Breast epithelium (tissue), 4 donors: Measurements from ENCODE around the gene SEPTIN6. TPM values are rescaled to one million over a fixed set of nuclear protein-coding genes. Genes with fewer than 3 reads are reported as not detected.

Experiments used
- DNase-seq, 2 donors: peaks; one replicate each; pipeline ENCODE4 v3.0.0-alpha.2; 2019; ENCODE audit warnings: low spot score in 2 of 2
- H3K27ac ChIP-seq, 2 donors: fragments of 200-600 bp; sonication (generic) in 1 of 2; one replicate each; pipeline ENCODE4 v1.5.1; 2016 to 2019; ENCODE audit warnings: mild to moderate bottlenecking in 1 of 2
- H3K27me3 ChIP-seq, 2 donors: fragments of 200-600 bp; sonication (generic) in 1 of 2; one replicate each; pipeline versions ENCODE4 v1.5.1 to v1.6.0; 2017 to 2019; ENCODE audit warnings: control low read depth in 1 of 2, mild to moderate bottlenecking in 1 of 2
- H3K36me3 ChIP-seq: fragments of 200-600 bp; one replicate; pipeline ENCODE4 v1.5.1; 2019
- H3K4me1 ChIP-seq, 2 donors: fragments of 200-600 bp; sonication (generic); one replicate each; pipeline ENCODE4 v1.5.1; 2016 to 2019; ENCODE audit warnings: control low read depth in 1 of 2
- H3K4me3 ChIP-seq, 3 donors: fragments of 200-600 bp; sonication (generic); 1 replicate in 2 of 3; 2 replicates in 1 of 3; pipeline ENCODE4 v1.5.1; 2016 to 2019; ENCODE audit warnings: mild to moderate bottlenecking in 3 of 3, moderate library complexity in 2 of 3
- H3K9me3 ChIP-seq, 2 donors: fragments of 200-600 bp; sonication (generic) in 1 of 2; one replicate each; pipeline ENCODE4 v1.5.1; 2016 to 2019; ENCODE audit warnings: control low read depth in 1 of 2
- CTCF ChIP-seq, 3 donors: fragments of 450-650 bp; IDR thresholded peaks; one replicate each; pipeline ENCODE4 v1.5.1; 2016 to 2017; ENCODE audit warnings: antibody characterized with exemption in 3 of 3, mild to moderate bottlenecking in 3 of 3, moderate library complexity in 3 of 3
- POLR2A ChIP-seq: fragments of 450-650 bp; IDR thresholded peaks from one replicate; pipeline ENCODE4 v1.6.1; 2016; ENCODE audit warnings: antibody characterized with exemption, mild to moderate bottlenecking, moderate library complexity
- POLR2AphosphoS5 ChIP-seq, 3 donors: sonication (generic); formaldehyde crosslinking; IDR thresholded peaks; one replicate each; pipeline ENCODE4 v1.6.1; 2017; ENCODE audit warnings: antibody characterized with exemption in 3 of 3
- intact Hi-C: fragments of 100-400 bp; cut with DNase I; formaldehyde crosslinking; loops from one replicate; pipeline ENCODE4 v1.15.1; 2023; ENCODE audit warnings: low total_unique reads
- total RNA-seq, 3 donors: library from RNA; depleted of rRNA; stranded (reverse); fragments of >200 nt; gene quantifications; one replicate each; pipeline ENCODE4 v1.1.0, GENCODE V29; 2016

The SEPTIN6 gene
- total RNA-seq, 3 donors from 2014 or later: 13.1 to 29.2 (median 23.3) TPM

- intact Hi-C loops: no loop called here
- Histone ChIP-seq H3K4me3 (no peak overlapping the region), H3K36me3 (no peaks in the 10 kb centered on the region), H3K27me3 (no peaks in the 10 kb centered on the region), H3K4me1 (no peaks in the 10 kb centered on the region), H3K9me3 (no peaks in the 10 kb centered on the region), H3K27ac (no peak overlapping the region)
- DNase-seq: no peak
- TF ChIP-seq POLR2AphosphoS5 (IDR thresholded peaks at IDR 0.05) (no peak), POLR2A (no peak), CTCF (IDR thresholded peaks at IDR 0.05) (no peak)
These were observed 16.7 kb upstream of the SEPTIN6 start for GRCh38 chrX:119709630-119710029.

GRCh38 chrX:119708936-119709335 lies 16.0 kb upstream of the SEPTIN6 start:
- Histone ChIP-seq H3K27ac (no peak overlapping the region), H3K27me3 (no peaks in the 10 kb centered on the region), H3K4me3 (no peak overlapping the region), H3K36me3 (no peaks in the 10 kb centered on the region), H3K9me3 (no peaks in the 10 kb centered on the region), H3K4me1 (no peaks in the 10 kb centered on the region)
- intact Hi-C loops: no loop called here
- no peak for TF ChIP-seq CTCF (IDR thresholded peaks at IDR 0.05)
- TF ChIP-seq POLR2A: no peak
- TF ChIP-seq POLR2AphosphoS5 (IDR thresholded peaks at IDR 0.05): no peak
- no peak for DNase-seq

GRCh38 chrX:119706616-119707015 lies 13.6 kb upstream of the SEPTIN6 start:
- intact Hi-C loops: no loop called here

GRCh38 chrX:119698845-119699244 lies 5.9 kb upstream of the SEPTIN6 start:
- peak in 1 of 3 donors; percentile 33 for TF ChIP-seq CTCF (IDR thresholded peaks at IDR 0.05)
- TF ChIP-seq POLR2AphosphoS5 (IDR thresholded peaks at IDR 0.05): no peak
- no peak for TF ChIP-seq POLR2A
- intact Hi-C loops: no loop called here

More at GRCh38 chrX:119706616-119707015, 13.6 kb upstream of the SEPTIN6 start:
- Histone ChIP-seq H3K9me3 (no peaks in the 10 kb centered on the region), H3K27me3 (no peaks in the 10 kb centered on the region), H3K36me3 (no peaks in the 10 kb centered on the region), H3K4me1 (no peaks in the 10 kb centered on the region), H3K4me3 (no peak overlapping the region), H3K27ac (no peak overlapping the region)
- TF ChIP-seq POLR2A (no peak), CTCF (IDR thresholded peaks at IDR 0.05) (no peak), POLR2AphosphoS5 (IDR thresholded peaks at IDR 0.05) (no peak)
- no peak for DNase-seq

GRCh38 chrX:119696251-119696890 lies 3.4 kb upstream of the SEPTIN6 start:
- Histone ChIP-seq H3K27ac (no peak overlapping the region), H3K36me3 (no peaks in the 10 kb centered on the region), H3K4me3 (no peak overlapping the region), H3K27me3 (peaks cover 0 to 7% of the 10 kb centered on the region in 2 donors), H3K9me3 (no peaks in the 10 kb centered on the region), H3K4me1 (no peaks in the 10 kb centered on the region)
- intact Hi-C loops: no loop called here
- no peak for DNase-seq
- TF ChIP-seq CTCF (IDR thresholded peaks at IDR 0.05): no peak
- no peak for TF ChIP-seq POLR2A
- no peak for TF ChIP-seq POLR2AphosphoS5 (IDR thresholded peaks at IDR 0.05)

More at GRCh38 chrX:119698845-119699244, 5.9 kb upstream of the SEPTIN6 start:
- Histone ChIP-seq H3K27me3 (peaks cover 0 to 3% of the 10 kb centered on the region in 2 donors), H3K4me1 (no peaks in the 10 kb centered on the region), H3K27ac (no peak overlapping the region), H3K36me3 (no peaks in the 10 kb centered on the region), H3K9me3 (no peaks in the 10 kb centered on the region), H3K4me3 (no peak overlapping the region)
- no peak for DNase-seq
